NCI-H187 treated with DMSO at 0.1 percent for 48 hours (cell line): Measurements from ENCODE around the gene THADA.

Experiments
- DNase-seq: peaks from one replicate; lab custom pipeline; 2025; lab: John Stamatoyannopoulos, UW

The THADA gene

GRCh38 chr2:43325107-43325811, 270.6 kb downstream of the THADA start:
- DNase-seq: no peak

- DNase-seq: no peak
These were observed 271.4 kb downstream of the THADA start for GRCh38 chr2:43324259-43325106.

- DNase-seq: no peak
These were observed 272.0 kb downstream of the THADA start for GRCh38 chr2:43323857-43324256.

GRCh38 chr2:43321446-43321845, 274.4 kb downstream of the THADA start:
- DNase-seq: no peak

GRCh38 chr2:43319541-43319940, 276.3 kb downstream of the THADA start:
- DNase-seq: no peak

GRCh38 chr2:43318791-43319190, 277.0 kb downstream of the THADA start:
- DNase-seq: no peak

- DNase-seq: no peak
These were observed 278.2 kb downstream of the THADA start for GRCh38 chr2:43317680-43318079.

GRCh38 chr2:43317194-43317593, 278.6 kb downstream of the THADA start:
- no peak for DNase-seq

- no peak for DNase-seq
These were observed 280.4 kb downstream of the THADA start for GRCh38 chr2:43315482-43315881.

GRCh38 chr2:43314299-43314927, 281.4 kb downstream of the THADA start:
- DNase-seq: no peak

- no peak for DNase-seq
These were observed 282.2 kb downstream of the THADA start for GRCh38 chr2:43313642-43314017.

GRCh38 chr2:43312755-43313641, 282.8 kb downstream of the THADA start:
- DNase-seq: no peak

GRCh38 chr2:43311276-43311675, 284.6 kb downstream of the THADA start:
- no peak for DNase-seq

- DNase-seq: no peak
These were observed 285.9 kb downstream of the THADA start for GRCh38 chr2:43309935-43310334.

GRCh38 chr2:43307973-43308372, 287.9 kb downstream of the THADA start:
- no peak for DNase-seq

GRCh38 chr2:43307046-43307445, 288.8 kb downstream of the THADA start:
- no peak for DNase-seq

- DNase-seq: no peak
These were observed 289.6 kb downstream of the THADA start for GRCh38 chr2:43306197-43306596.

GRCh38 chr2:43305517-43305916, 290.3 kb downstream of the THADA start:
- DNase-seq: no peak

- DNase-seq: no peak
These were observed 290.8 kb downstream of the THADA start for GRCh38 chr2:43305012-43305411.

GRCh38 chr2:43303889-43304288, 291.9 kb downstream of the THADA start:
- peak; percentile 40 for DNase-seq

- DNase-seq: no peak
These were observed 292.8 kb downstream of the THADA start for GRCh38 chr2:43302961-43303494.
